ENCODE results near the gene LRRC9.

LRRC9 gene

GRCh38 chr14:59919570-59920377 is at the start of gene LRRC9:
TSS of gene LRRC9 (plus strand) at chr14:59920144.
- Histone ChIP-seq H3K4me3 (ENCODE audit: low read length) (no peak within 1 kb of the TSS; the same call in 1 of the 2 replicates), H3K9me3 (ENCODE audit: control insufficient read depth, insufficient read depth, low read length) (no peaks in the 10 kb centered on the region), H3K9me2 (replicated peaks; ENCODE audit: control insufficient read depth, low read length) (no peaks in the 10 kb centered on the region), H3K36me3 (ENCODE audit: control insufficient read depth, low read length) (no peaks in the 10 kb centered on the region), H3K27ac (ENCODE audit: low read depth, low read length) (no peak within 1 kb of the TSS), H3K4me1 (ENCODE audit: control insufficient read depth, low read length) (no peaks in the 10 kb centered on the region), H4K20me1 (ENCODE audit: control insufficient read depth, insufficient read depth, low read depth, low read length) (no peaks in the 10 kb centered on the region), H3F3A (ENCODE audit: control insufficient read depth, insufficient read depth) (no peaks in the 10 kb centered on the region), H3K4me2 (ENCODE audit: low read length) (no peak within 1 kb of the TSS), H3K79me2 (ENCODE audit: control insufficient read depth, low read length) (no peaks in the 10 kb centered on the region), H3K27me3 (ENCODE audit: control insufficient read depth, low read length) (peaks cover 21% of the 10 kb centered on the region)
- TF ChIP-seq CTCF (IDR thresholded peaks at IDR 0.05; ENCODE audit: low read depth, low read length, poor library complexity, severe bottlenecking), result no peak
- TF ChIP-seq EZH2phosphoT487 (IDR thresholded peaks at IDR 0.05; ENCODE audit: borderline replicate concordance, low read length), result no peak

- Histone ChIP-seq H3K36me3 (ENCODE audit: control insufficient read depth, low read length) (no peaks in the 10 kb centered on the region), H3K27me3 (ENCODE audit: control insufficient read depth, low read length) (peaks cover 27% of the 10 kb centered on the region), H3K9me2 (replicated peaks; ENCODE audit: control insufficient read depth, low read length) (no peaks in the 10 kb centered on the region), H3F3A (ENCODE audit: control insufficient read depth, insufficient read depth) (no peaks in the 10 kb centered on the region), H3K79me2 (ENCODE audit: control insufficient read depth, low read length) (no peaks in the 10 kb centered on the region), H3K4me3 (ENCODE audit: low read length) (peak within 1 kb of the TSS; percentile 66), H3K9me3 (ENCODE audit: control insufficient read depth, insufficient read depth, low read length) (no peaks in the 10 kb centered on the region), H3K4me2 (ENCODE audit: low read length) (peak within 1 kb of the TSS; percentile 72), H3K4me1 (ENCODE audit: control insufficient read depth, low read length) (no peaks in the 10 kb centered on the region), H4K20me1 (ENCODE audit: control insufficient read depth, insufficient read depth, low read depth, low read length) (no peaks in the 10 kb centered on the region), H3K27ac (ENCODE audit: low read depth, low read length) (no peak within 1 kb of the TSS)
- TF ChIP-seq EZH2phosphoT487 (IDR thresholded peaks at IDR 0.05; ENCODE audit: borderline replicate concordance, low read length) (0 out of 2 replicates have a peak, but pooled peaks have one; percentile 43), CTCF (IDR thresholded peaks at IDR 0.05; ENCODE audit: low read depth, low read length, poor library complexity, severe bottlenecking) (no peak)
These were observed 49.4 kb upstream of the LRRC9 start, which contains the start of gene RTN1 for GRCh38 chr14:59870277-59871165. TSS of gene RTN1 (minus strand) at chr14:59870776. CDS start at chr14:59870630, 146 bp downstream.

GRCh38 chr14:59871166-59871495 is 48.8 kb upstream of the LRRC9 start:
- H3F3A ChIP-seq (ENCODE audit: control insufficient read depth, insufficient read depth), result no peaks in the 10 kb centered on the region
- no peaks in the 10 kb centered on the region for H3K36me3 ChIP-seq (ENCODE audit: control insufficient read depth, low read length)
- H3K4me2 ChIP-seq (ENCODE audit: low read length), result peak overlapping the region; percentile 72
- no peak for TF ChIP-seq CTCF (IDR thresholded peaks at IDR 0.05; ENCODE audit: low read depth, low read length, poor library complexity, severe bottlenecking)
- TF ChIP-seq EZH2phosphoT487 (IDR thresholded peaks at IDR 0.05; ENCODE audit: borderline replicate concordance, low read length), result no peak
- no peaks in the 10 kb centered on the region for H3K4me1 ChIP-seq (ENCODE audit: control insufficient read depth, low read length)
- H3K79me2 ChIP-seq (ENCODE audit: control insufficient read depth, low read length), result no peaks in the 10 kb centered on the region
- no peaks in the 10 kb centered on the region for H4K20me1 ChIP-seq (ENCODE audit: control insufficient read depth, insufficient read depth, low read depth, low read length)
- H3K4me3 ChIP-seq (ENCODE audit: low read length), result peak overlapping the region; percentile 66
- no peaks in the 10 kb centered on the region for H3K9me2 ChIP-seq (replicated peaks; ENCODE audit: control insufficient read depth, low read length)
- peaks cover 27% of the 10 kb centered on the region for H3K27me3 ChIP-seq (ENCODE audit: control insufficient read depth, low read length)
- no peak overlapping the region for H3K27ac ChIP-seq (ENCODE audit: low read depth, low read length)
- H3K9me3 ChIP-seq (ENCODE audit: control insufficient read depth, insufficient read depth, low read length), result no peaks in the 10 kb centered on the region
